ENCODE results near the gene REPS1.

DNA sequence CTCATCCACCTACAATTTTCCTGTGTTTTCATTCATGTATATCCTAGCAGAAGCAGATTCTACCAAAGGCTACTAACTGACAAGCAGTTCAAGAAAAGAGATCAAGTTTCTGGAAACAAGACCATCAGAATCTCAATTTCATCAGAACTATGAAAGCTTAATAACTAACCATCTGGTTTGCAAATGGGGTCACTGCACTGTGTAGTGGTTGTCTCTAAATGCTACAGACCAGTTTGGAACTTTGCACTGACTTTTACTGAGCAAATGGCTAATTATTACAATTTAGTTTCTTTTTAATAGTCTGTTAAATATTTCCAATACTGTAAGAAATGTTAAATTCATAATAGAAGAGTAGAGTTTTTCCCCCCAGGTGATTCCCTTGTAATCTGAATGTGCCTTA is 64.5 kb downstream of the REPS1 start:
- no peak for TF ChIP-seq EZH2phosphoT487 (IDR thresholded peaks at IDR 0.05; ENCODE audit: borderline replicate concordance, low read depth, low read length)
- TF ChIP-seq, protein P1, sequence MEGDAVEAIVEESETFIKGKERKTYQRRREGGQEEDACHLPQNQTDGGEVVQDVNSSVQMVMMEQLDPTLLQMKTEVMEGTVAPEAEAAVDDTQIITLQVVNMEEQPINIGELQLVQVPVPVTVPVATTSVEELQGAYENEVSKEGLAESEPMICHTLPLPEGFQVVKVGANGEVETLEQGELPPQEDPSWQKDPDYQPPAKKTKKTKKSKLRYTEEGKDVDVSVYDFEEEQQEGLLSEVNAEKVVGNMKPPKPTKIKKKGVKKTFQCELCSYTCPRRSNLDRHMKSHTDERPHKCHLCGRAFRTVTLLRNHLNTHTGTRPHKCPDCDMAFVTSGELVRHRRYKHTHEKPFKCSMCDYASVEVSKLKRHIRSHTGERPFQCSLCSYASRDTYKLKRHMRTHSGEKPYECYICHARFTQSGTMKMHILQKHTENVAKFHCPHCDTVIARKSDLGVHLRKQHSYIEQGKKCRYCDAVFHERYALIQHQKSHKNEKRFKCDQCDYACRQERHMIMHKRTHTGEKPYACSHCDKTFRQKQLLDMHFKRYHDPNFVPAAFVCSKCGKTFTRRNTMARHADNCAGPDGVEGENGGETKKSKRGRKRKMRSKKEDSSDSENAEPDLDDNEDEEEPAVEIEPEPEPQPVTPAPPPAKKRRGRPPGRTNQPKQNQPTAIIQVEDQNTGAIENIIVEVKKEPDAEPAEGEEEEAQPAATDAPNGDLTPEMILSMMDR (conservative IDR thresholded peaks at IDR 0.05; ENCODE audit: low read length), result no peak

Data from OCI-LY7 (cell line).